Type B pancreatic cell (in vitro differentiated cells): Measurements from ENCODE around the gene IL3. TPM values are rescaled to one million over a fixed set of nuclear protein-coding genes. Genes with fewer than 3 reads are reported as not detected.

Experiments
- DNase-seq: peaks from one replicate; pipeline ENCODE4 v3.0.0; 2021; ENCODE audit warnings: mixed read lengths; ENCODE audit not compliant: unreplicated experiment; ENCODE audit errors: extremely low spot score
- H3K27ac Mint-ChIP-seq: 2 replicates; pipeline ENCODE4 v1.8.0; 2021; ENCODE audit warnings: mild to moderate bottlenecking, mixed read lengths
- H3K27me3 Mint-ChIP-seq: 2 replicates; pipeline ENCODE4 v1.8.0; 2021; ENCODE audit warnings: mixed read lengths
- H3K36me3 Mint-ChIP-seq: 2 replicates; pipeline ENCODE4 v1.8.0; 2021; ENCODE audit warnings: mixed read lengths
- H3K4me1 Mint-ChIP-seq: one replicate; pipeline ENCODE4 v1.8.0; 2021; ENCODE audit warnings: mixed read lengths; ENCODE audit not compliant: unreplicated experiment
- H3K4me3 Mint-ChIP-seq: 2 replicates; pipeline ENCODE4 v1.8.0; 2021; ENCODE audit warnings: mild to moderate bottlenecking, mixed read lengths
- H3K9me3 Mint-ChIP-seq: 2 replicates; pipeline ENCODE4 v1.8.0; 2021; ENCODE audit warnings: mixed read lengths
- CTCF ChIP-seq: fragments of 200-600 bp; sonication (generic); conservative IDR thresholded peaks from 2 replicates; pipeline ENCODE4 v1.5.0; 2021; ENCODE audit warnings: antibody characterized with exemption, mild to moderate bottlenecking
- total RNA-seq: library from RNA; stranded (reverse); gene quantifications from 2 replicates; pipeline ENCODE4 v1.2.1, GENCODE V29; 2021; ENCODE audit warnings: low replicate concordance

IL3 gene
- total RNA-seq, 1 donor from 2014 or later = not detected

- no peak for DNase-seq
- Mint-ChIP-seq H3K9me3 (no peaks in the 10 kb centered on the region), H3K27me3 (no peaks in the 10 kb centered on the region), H3K4me3 (no peak overlapping the region), H3K36me3 (no peaks in the 10 kb centered on the region), H3K4me1 (no peaks in the 10 kb centered on the region), H3K27ac (no peak overlapping the region)
- no peak for TF ChIP-seq CTCF
These were observed 9.1 kb downstream of the IL3 start for GRCh38 chr5:132069561-132069960.

- Mint-ChIP-seq H3K4me3 (no peak overlapping the region), H3K4me1 (peaks cover 3% of the 10 kb centered on the region), H3K9me3 (no peaks in the 10 kb centered on the region), H3K27me3 (no peaks in the 10 kb centered on the region), H3K27ac (no peak overlapping the region), H3K36me3 (no peaks in the 10 kb centered on the region)
- no peak for TF ChIP-seq CTCF
- DNase-seq = no peak
These were observed 9.5 kb downstream of the IL3 start for GRCh38 chr5:132069994-132070393.

- peaks cover 4% of the 10 kb centered on the region for H3K4me1 Mint-ChIP-seq
- TF ChIP-seq CTCF = no peak
- no peaks in the 10 kb centered on the region for H3K36me3 Mint-ChIP-seq
- no peak for DNase-seq
- no peak overlapping the region for H3K4me3 Mint-ChIP-seq
- H3K9me3 Mint-ChIP-seq = no peaks in the 10 kb centered on the region
- no peaks in the 10 kb centered on the region for H3K27me3 Mint-ChIP-seq
- no peak overlapping the region for H3K27ac Mint-ChIP-seq
These were observed 10.2 kb downstream of the IL3 start for GRCh38 chr5:132070460-132071337.

- peaks cover 4% of the 10 kb centered on the region for H3K4me1 Mint-ChIP-seq
- TF ChIP-seq CTCF = no peak
- H3K4me3 Mint-ChIP-seq = no peak overlapping the region
- no peaks in the 10 kb centered on the region for H3K36me3 Mint-ChIP-seq
- H3K27me3 Mint-ChIP-seq = no peaks in the 10 kb centered on the region
- H3K9me3 Mint-ChIP-seq = no peaks in the 10 kb centered on the region
- no peak overlapping the region for H3K27ac Mint-ChIP-seq
- no peak for DNase-seq
These were observed 10.9 kb downstream of the IL3 start for GRCh38 chr5:132071338-132071707.

- H3K4me3 Mint-ChIP-seq = no peak overlapping the region
- H3K36me3 Mint-ChIP-seq = no peaks in the 10 kb centered on the region
- no peak for TF ChIP-seq CTCF
- H3K4me1 Mint-ChIP-seq = peaks cover 4% of the 10 kb centered on the region
- DNase-seq = no peak
- H3K27ac Mint-ChIP-seq = no peak overlapping the region
- H3K9me3 Mint-ChIP-seq = no peaks in the 10 kb centered on the region
- H3K27me3 Mint-ChIP-seq = no peaks in the 10 kb centered on the region
These were observed 11.6 kb downstream of the IL3 start for GRCh38 chr5:132072070-132072469.
